OCI-LY7 (cell line): ENCODE results near the gene RRBP1. TPM values are rescaled to one million over a fixed set of nuclear protein-coding genes. Genes with fewer than 3 reads are reported as not detected.

Source experiments
- BruUV-seq: library from RNA; stranded (reverse); fragments of 400-500 nt; replicated peaks from 2 replicates; lab custom pipeline; 2021; lab: Mats Ljungman, UMichigan
- CTCF ChIA-PET: fragments of 300-600 bp; sonication (Branson Sonifier 250); formaldehyde crosslinking; loops from one replicate; lab custom pipeline; 2022; ENCODE audit warnings: antibody characterized with exemption; ENCODE audit not compliant: unreplicated experiment; lab: Charles Lee
- POLR2A ChIA-PET: fragments of 300-600 bp; sonication (Branson Sonifier 250); formaldehyde crosslinking; loops from one replicate; lab custom pipeline; 2022; ENCODE audit warnings: antibody characterized with exemption; lab: Charles Lee
- DNase-seq: peaks from one replicate; pipeline ENCODE4 v3.0.0-alpha.2; 2015; ENCODE audit warnings: low spot score
- H2AFZ ChIP-seq: fragments of 200-600 bp; sonication (generic), shearing (Covaris generic); 2 replicates; pipeline ENCODE4 v1.6.1; 2014; ENCODE audit warnings: mild to moderate bottlenecking, antibody characterized with exemption, low read length, moderate library complexity
- H3K27ac ChIP-seq: fragments of 200-600 bp; sonication (generic); 2 replicates; pipeline ENCODE4 v1.5.1; 2014; ENCODE audit warnings: mixed run types, low read depth, mild to moderate bottlenecking, moderate library complexity, low read length, inconsistent platforms; ENCODE audit not compliant: poor library complexity, severe bottlenecking
- H3K36me3 ChIP-seq: fragments of 200-600 bp; sonication (generic); 2 replicates; pipeline ENCODE4 v1.6.1; 2014; ENCODE audit warnings: mild to moderate bottlenecking, antibody characterized with exemption, low read length, moderate library complexity, mixed read lengths; ENCODE audit not compliant: insufficient read depth
- H3K4me1 ChIP-seq: fragments of 200-600 bp; sonication (generic); 2 replicates; pipeline ENCODE4 v1.5.1; 2014; ENCODE audit warnings: mild to moderate bottlenecking, low read length; ENCODE audit not compliant: insufficient read depth, poor library complexity, severe bottlenecking
- H3K4me2 ChIP-seq: fragments of 200-600 bp; sonication (generic); 2 replicates; pipeline ENCODE4 v1.6.1; 2014; ENCODE audit warnings: mild to moderate bottlenecking, low read length
- H3K4me3 ChIP-seq: fragments of 200-600 bp; sonication (generic); 2 replicates; pipeline ENCODE4 v1.5.1; 2014; ENCODE audit warnings: mild to moderate bottlenecking, low read depth, low read length; ENCODE audit not compliant: poor library complexity, severe bottlenecking
- H3K79me2 ChIP-seq: fragments of 200-600 bp; sonication (generic); 2 replicates; pipeline ENCODE4 v1.6.1; 2016; ENCODE audit warnings: low read depth, mild to moderate bottlenecking, low read length, moderate library complexity, mixed read lengths; ENCODE audit not compliant: insufficient read depth
- H3K9me2 ChIP-seq: fragments of 200-600 bp; sonication (generic); 2 replicates; pipeline ENCODE4 v1.6.1; 2016; ENCODE audit warnings: mild to moderate bottlenecking, low read length, mixed read lengths; ENCODE audit not compliant: insufficient read depth
- H3K9me3 ChIP-seq: fragments of 200-600 bp; sonication (generic); 2 replicates; pipeline ENCODE4 v1.6.1; 2014; ENCODE audit warnings: mild to moderate bottlenecking, mixed run types, low read length, mixed read lengths
- H4K20me1 ChIP-seq: fragments of 200-600 bp; sonication (generic); 2 replicates; pipeline ENCODE4 v1.6.1; 2014; ENCODE audit warnings: mild to moderate bottlenecking, antibody characterized with exemption, low read length, moderate library complexity, mixed read lengths; ENCODE audit not compliant: insufficient read depth
- EZH2phosphoT487 ChIP-seq: fragments of 200-600 bp; sonication (generic); IDR thresholded peaks from 2 replicates; pipeline ENCODE4 v1.6.1; 2018; ENCODE audit warnings: low read depth, borderline replicate concordance, mild to moderate bottlenecking, mixed run types, antibody characterized with exemption, low read length, moderate library complexity, mixed read lengths
- intact Hi-C: fragments of 100-400 bp; cut with micrococcal nuclease; formaldehyde crosslinking; loops from one replicate; pipeline ENCODE4 v1.10.0; 2022; ENCODE audit not compliant: unreplicated experiment
- total RNA-seq, 2 experiments: library from RNA; depleted of rRNA in 1 of 2; stranded (reverse); fragments of >200 nt in 1 of 2; shearing (Covaris generic) in 1 of 2; gene quantifications; 2 replicates each; pipeline ENCODE4 v1.2.3, GENCODE V29; 2014 to 2022
- TF ChIP-seq, protein P1 (sequence below): fragments of 200-600 bp; sonication (generic); conservative IDR thresholded peaks from 2 replicates; pipeline ENCODE4 v1.5.1; 2014; ENCODE audit warnings: mild to moderate bottlenecking, antibody characterized with exemption, low read length, moderate library complexity, mixed read lengths

RRBP1 gene
- total RNA-seq, 2 experiments from 2014 or later, result 13.6 to 46.3 TPM

DNA sequence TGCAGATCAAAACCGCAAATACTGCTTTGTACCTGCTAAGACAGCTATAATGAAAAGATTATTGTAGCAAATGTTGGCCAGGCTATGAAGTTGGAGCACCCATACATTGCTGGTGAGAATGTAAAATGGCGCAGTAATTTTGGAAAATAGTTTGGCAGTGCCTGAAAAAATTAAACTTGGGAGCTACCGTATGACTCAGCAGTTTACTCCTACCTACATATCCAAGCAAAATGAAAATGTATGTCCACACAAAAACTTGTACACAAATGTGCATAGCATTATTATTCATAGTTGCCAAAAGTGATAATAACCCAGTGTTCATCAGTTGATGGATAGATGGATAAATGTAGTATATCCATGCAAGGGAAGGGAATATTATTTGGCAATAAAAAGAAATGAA, 98.9 kb downstream of the RRBP1 start:
- no TSS peak for BruUV-seq

DNA sequence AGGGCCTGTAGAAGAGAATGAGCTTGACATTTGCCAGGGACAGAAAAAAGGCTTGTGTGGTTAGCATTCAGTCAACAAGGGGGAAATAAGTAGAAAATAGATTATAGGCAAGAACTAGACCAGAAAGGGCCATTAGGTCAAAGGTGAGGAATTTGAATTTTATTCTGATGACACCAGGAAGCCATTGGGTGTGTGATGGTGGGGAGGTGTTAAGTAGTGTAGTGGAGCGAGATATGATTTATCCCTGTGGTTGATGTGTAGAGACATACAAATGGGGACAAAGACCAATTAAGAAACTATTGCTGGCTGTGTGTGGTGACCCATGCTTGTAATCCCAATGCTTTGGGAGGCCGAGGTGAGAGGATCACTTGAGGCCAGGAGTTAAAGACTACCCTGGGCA, 101.1 kb downstream of the RRBP1 start:
- ChIA-PET POLR2A (interaction anchor here (1.1 to 1.3 kb wide), 2 partner anchors 9 to 11 kb away, joined by 3 to 6 read pairs; no protein-coding TSS in a partner anchor), CTCF (no interaction called here)
- Histone ChIP-seq H3K9me3 (no peaks in the 10 kb centered on the region), H3K9me2 (no peaks in the 10 kb centered on the region), H3K36me3 (no peaks in the 10 kb centered on the region), H3K4me1 (no peaks in the 10 kb centered on the region), H3K79me2 (no peaks in the 10 kb centered on the region), H3K27ac (no peak overlapping the region), H4K20me1 (0 out of 2 replicates have a peak, but pooled peaks cover 3% of the 10 kb centered on the region), H2AFZ (no peak overlapping the region), H3K4me3 (no peak overlapping the region), H3K4me2 (no peak overlapping the region)
- no TSS peak for BruUV-seq
- no peak for DNase-seq
- no peak for TF ChIP-seq EZH2phosphoT487
- TF ChIP-seq, protein P1, sequence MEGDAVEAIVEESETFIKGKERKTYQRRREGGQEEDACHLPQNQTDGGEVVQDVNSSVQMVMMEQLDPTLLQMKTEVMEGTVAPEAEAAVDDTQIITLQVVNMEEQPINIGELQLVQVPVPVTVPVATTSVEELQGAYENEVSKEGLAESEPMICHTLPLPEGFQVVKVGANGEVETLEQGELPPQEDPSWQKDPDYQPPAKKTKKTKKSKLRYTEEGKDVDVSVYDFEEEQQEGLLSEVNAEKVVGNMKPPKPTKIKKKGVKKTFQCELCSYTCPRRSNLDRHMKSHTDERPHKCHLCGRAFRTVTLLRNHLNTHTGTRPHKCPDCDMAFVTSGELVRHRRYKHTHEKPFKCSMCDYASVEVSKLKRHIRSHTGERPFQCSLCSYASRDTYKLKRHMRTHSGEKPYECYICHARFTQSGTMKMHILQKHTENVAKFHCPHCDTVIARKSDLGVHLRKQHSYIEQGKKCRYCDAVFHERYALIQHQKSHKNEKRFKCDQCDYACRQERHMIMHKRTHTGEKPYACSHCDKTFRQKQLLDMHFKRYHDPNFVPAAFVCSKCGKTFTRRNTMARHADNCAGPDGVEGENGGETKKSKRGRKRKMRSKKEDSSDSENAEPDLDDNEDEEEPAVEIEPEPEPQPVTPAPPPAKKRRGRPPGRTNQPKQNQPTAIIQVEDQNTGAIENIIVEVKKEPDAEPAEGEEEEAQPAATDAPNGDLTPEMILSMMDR, result no peak
- intact Hi-C loops, result no loop called here

More for the DNA sequence above, 98.9 kb downstream of the RRBP1 start:
- Histone ChIP-seq H3K27ac (no peak overlapping the region), H3K4me2 (no peak overlapping the region), H2AFZ (no peak overlapping the region), H3K9me3 (no peaks in the 10 kb centered on the region), H3K9me2 (no peaks in the 10 kb centered on the region), H3K36me3 (no peaks in the 10 kb centered on the region), H3K79me2 (no peaks in the 10 kb centered on the region), H4K20me1 (0 out of 2 replicates have a peak, but pooled peaks cover 3% of the 10 kb centered on the region), H3K4me3 (no peak overlapping the region), H3K4me1 (no peaks in the 10 kb centered on the region)
- ChIA-PET CTCF (no interaction called here), POLR2A (interaction anchor here (0.7 to 1.0 kb wide), 2 partner anchors 9 to 24 kb away, joined by 3 to 4 read pairs; no protein-coding TSS in a partner anchor)
- TF ChIP-seq, protein P1, result no peak
- TF ChIP-seq EZH2phosphoT487, result no peak
- intact Hi-C loops, result no loop called here
- no peak for DNase-seq

DNA sequence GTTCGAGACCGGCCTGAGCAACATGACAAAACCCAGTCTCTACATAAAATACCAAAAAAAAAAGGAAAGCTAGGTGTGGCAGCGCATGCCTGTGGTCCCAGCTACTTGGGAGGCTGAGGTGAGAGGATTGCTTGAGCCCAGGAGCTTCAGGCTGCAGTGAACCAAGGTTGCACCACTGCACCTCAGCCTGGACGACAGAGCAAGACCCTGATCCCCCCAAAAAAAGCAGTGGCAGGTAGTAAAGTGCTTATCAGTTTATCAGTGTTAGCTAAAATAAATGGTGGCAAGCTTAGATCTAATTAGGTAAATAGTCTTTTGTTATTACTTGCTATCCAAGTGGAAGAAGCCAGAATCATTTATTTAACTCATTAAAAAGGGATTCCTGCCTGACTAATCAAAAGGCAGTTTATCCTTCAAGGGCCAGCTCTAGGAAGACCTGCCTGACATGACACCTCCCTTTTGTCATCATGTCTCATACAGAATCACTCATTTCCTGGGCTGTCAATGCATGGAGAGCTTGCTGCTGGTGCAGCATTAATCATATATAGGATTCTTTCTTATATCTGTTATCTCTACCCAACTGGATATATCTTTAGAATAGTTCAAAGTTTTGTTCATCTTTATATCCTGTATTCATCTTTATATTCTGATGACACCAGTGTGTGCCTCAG, 102.5 kb downstream of the RRBP1 start:
- Histone ChIP-seq H3K9me3 (no peaks in the 10 kb centered on the region), H3K4me2 (no peak overlapping the region), H3K9me2 (no peaks in the 10 kb centered on the region), H3K79me2 (no peaks in the 10 kb centered on the region), H3K27ac (no peak overlapping the region), H3K4me1 (no peaks in the 10 kb centered on the region), H2AFZ (no peak overlapping the region), H3K4me3 (no peak overlapping the region), H3K36me3 (no peaks in the 10 kb centered on the region), H4K20me1 (no peaks in the 10 kb centered on the region)
- no TSS peak for BruUV-seq
- ChIA-PET CTCF (interaction anchor here (0.6 kb wide), 1 partner anchor 559 kb away, joined by 3 read pairs; no protein-coding TSS in a partner anchor), POLR2A (no interaction called here)
- DNase-seq, result no peak
- intact Hi-C loops, result no loop called here
- no peak for TF ChIP-seq EZH2phosphoT487
- TF ChIP-seq, protein P1, result no peak
